Esophagus squamous epithelium (tissue), 5 donors: ENCODE data around the gene CENPP. TPM values are rescaled to one million over a fixed set of nuclear protein-coding genes. Genes with fewer than 3 reads are reported as not detected.

Source experiments
- DNase-seq: peaks from one replicate; lab custom pipeline; 2025; lab: John Stamatoyannopoulos, UW
- H3K27ac ChIP-seq, 4 donors: fragments of 200-600 bp; sonication (generic); one replicate each; pipeline ENCODE4 v1.5.1; 2016 to 2019; ENCODE audit warnings: mild to moderate bottlenecking in 1 of 4
- H3K27me3 ChIP-seq, 4 donors: fragments of 200-600 bp; sonication (generic); 1 replicate in 3 of 4; 2 replicates in 1 of 4; pipeline versions ENCODE4 v1.5.1 to v1.6.0; 2017 to 2021; ENCODE audit warnings: antibody characterized with exemption in 1 of 4
- H3K36me3 ChIP-seq, 3 donors: fragments of 200-600 bp; sonication (generic); one replicate each; pipeline ENCODE4 v1.5.1; 2016 to 2019
- H3K4me1 ChIP-seq, 3 donors: fragments of 200-600 bp; sonication (generic); one replicate each; pipeline ENCODE4 v1.5.1; 2017 to 2019
- H3K4me3 ChIP-seq, 4 donors: fragments of 200-600 bp; sonication (generic); 1 replicate in 3 of 4; 2 replicates in 1 of 4; pipeline ENCODE4 v1.5.1; 2016 to 2019; ENCODE audit warnings: mild to moderate bottlenecking in 2 of 4, moderate library complexity in 1 of 4
- H3K9me3 ChIP-seq, 3 donors: fragments of 200-600 bp; sonication (generic); one replicate each; pipeline ENCODE4 v1.5.1; 2016 to 2019
- CTCF ChIP-seq, 6 experiments: fragments of 450-650 bp in 4 of 6; fragments of 200-600 bp in 2 of 6; sonication (generic) in 2 of 6; IDR thresholded peaks; one replicate each; pipeline ENCODE4 v1.5.1; 2016 to 2019; ENCODE audit warnings: antibody characterized with exemption in 6 of 6, mild to moderate bottlenecking in 4 of 6, moderate library complexity in 4 of 6
- POLR2A ChIP-seq, 4 donors: fragments of 450-650 bp; IDR thresholded peaks; one replicate each; pipeline ENCODE4 v1.6.1; 2017; ENCODE audit warnings: antibody characterized with exemption in 4 of 4, mild to moderate bottlenecking in 4 of 4, moderate library complexity in 3 of 4
- WGBS, 2 donors: methylation state at CpG; one replicate each; pipeline ENCODE4 v1.1.5; 2018; 5-methylcytosine and 5-hydroxymethylcytosine counted together
- intact Hi-C: fragments of 100-400 bp; cut with DNase I; formaldehyde crosslinking; loops from one replicate; pipeline ENCODE4 v1.15.0; 2022
- total RNA-seq, 4 donors: library from RNA; depleted of rRNA; stranded (reverse); fragments of >200 nt; gene quantifications; one replicate each; pipeline ENCODE4 v1.1.0, GENCODE V29; 2016
- donor health status: DM: yes; HTN: yes; CAD: no.

CENPP gene
- total RNA-seq, 4 donors from 2014 or later, result 6.0 to 10.7 (median 7.5) TPM

GRCh38 chr9:92640398-92641091, 314.8 kb downstream of the CENPP start:
- H3K4me3 ChIP-seq, result no peak overlapping the region
- intact Hi-C loops, result no loop called here
- 86 to 87% methylated on average over 3 to 4 of the region's 8 CpGs for WGBS, 2 donors
- no peak for DNase-seq
- H3K4me1 ChIP-seq, result peaks cover 0 to 29% (median 0%) of the 10 kb centered on the region in 3 donors
- H3K36me3 ChIP-seq, result peaks cover 32 to 100% (median 78%) of the 10 kb centered on the region in 3 donors
- H3K27me3 ChIP-seq, result no peaks in the 10 kb centered on the region
- H3K27ac ChIP-seq, result no peak overlapping the region
- no peaks in the 10 kb centered on the region for H3K9me3 ChIP-seq
- no peak for TF ChIP-seq CTCF (IDR thresholded peaks at IDR 0.05)

GRCh38 chr9:92641092-92641809, 315.5 kb downstream of the CENPP start:
- peaks cover 32 to 100% (median 79%) of the 10 kb centered on the region in 3 donors for H3K36me3 ChIP-seq
- intact Hi-C loops, result no loop called here
- H3K4me3 ChIP-seq, result no peak overlapping the region
- H3K27ac ChIP-seq, result no peak overlapping the region
- no peaks in the 10 kb centered on the region for H3K9me3 ChIP-seq
- no peak for DNase-seq
- peaks cover 0 to 29% (median 0%) of the 10 kb centered on the region in 3 donors for H3K4me1 ChIP-seq
- WGBS, 2 donors, result 74 to 86% methylated on average over 10 to 12 of the region's 20 CpGs
- H3K27me3 ChIP-seq, result no peaks in the 10 kb centered on the region
- TF ChIP-seq CTCF (IDR thresholded peaks at IDR 0.05) (no peak), POLR2A (IDR thresholded peaks at IDR 0.05) (no peak)

GRCh38 chr9:92642041-92642451, 316.3 kb downstream of the CENPP start:
- TF ChIP-seq POLR2A (IDR thresholded peaks at IDR 0.05), result no peak
- no peak for TF ChIP-seq CTCF (IDR thresholded peaks at IDR 0.05)
- Histone ChIP-seq H3K4me1 (peaks cover 0 to 29% (median 0%) of the 10 kb centered on the region in 3 donors), H3K27ac (no peak overlapping the region), H3K4me3 (no peak overlapping the region), H3K9me3 (no peaks in the 10 kb centered on the region), H3K36me3 (peaks cover 31 to 100% (median 79%) of the 10 kb centered on the region in 3 donors), H3K27me3 (no peaks in the 10 kb centered on the region)
- intact Hi-C loops, result no loop called here
- DNase-seq, result no peak
- 86 to 88% methylated on average over 2 to 4 of the region's 8 CpGs for WGBS, 2 donors

- peaks cover 30 to 100% (median 74%) of the 10 kb centered on the region in 3 donors for H3K36me3 ChIP-seq
- no peak for TF ChIP-seq CTCF (IDR thresholded peaks at IDR 0.05)
- no peak for TF ChIP-seq POLR2A (IDR thresholded peaks at IDR 0.05)
- H3K27me3 ChIP-seq, result no peaks in the 10 kb centered on the region
- H3K4me3 ChIP-seq, result no peak overlapping the region
- H3K9me3 ChIP-seq, result no peaks in the 10 kb centered on the region
- peaks cover 0 to 29% (median 0%) of the 10 kb centered on the region in 3 donors for H3K4me1 ChIP-seq
- no peak for DNase-seq
- WGBS, 2 donors, result 98 to 100% methylated on average over 5 to 6 of the region's 7 CpGs
- no peak overlapping the region for H3K27ac ChIP-seq
- intact Hi-C loops, result no loop called here
Measured at GRCh38 chr9:92642564-92642963, 316.8 kb downstream of the CENPP start.

- Histone ChIP-seq H3K36me3 (peaks cover 36 to 100% (median 72%) of the 10 kb centered on the region in 3 donors), H3K27ac (peak overlapping the region in 1 of 4 donors; percentile 11), H3K4me1 (peaks cover 0 to 29% (median 0%) of the 10 kb centered on the region in 3 donors), H3K27me3 (no peaks in the 10 kb centered on the region), H3K9me3 (no peaks in the 10 kb centered on the region), H3K4me3 (no peak overlapping the region)
- intact Hi-C loops, result no loop called here
- no peak for DNase-seq
- WGBS, 2 donors, result 87 to 100% methylated on average over 4 to 7 of the region's 7 CpGs
- no peak for TF ChIP-seq POLR2A (IDR thresholded peaks at IDR 0.05)
- no peak for TF ChIP-seq CTCF (IDR thresholded peaks at IDR 0.05)
Measured at GRCh38 chr9:92644278-92644677, 318.5 kb downstream of the CENPP start.
